ENCODE results near the gene SLC38A6. TPM values are rescaled to one million over a fixed set of nuclear protein-coding genes. Genes with fewer than 3 reads are reported as not detected.
A peak's percentile ranks its signal among the peaks of the same experiment; 100 is the strongest.

Gene SLC38A6
- total RNA-seq, 1 experiment from 2014 or later: 9.3 TPM

GRCh38 chr14:60964904-60965303, 16.1 kb upstream of the SLC38A6 start:
- ChIA-PET POLR2A (no interaction called here), CTCF (no interaction called here)
- TF ChIP-seq SIN3A (IDR thresholded peaks at IDR 0.05; ENCODE audit: borderline replicate concordance, insufficient read depth, low read depth, low read length) (no peak), REST (IDR thresholded peaks at IDR 0.05; ENCODE audit: insufficient read depth in 1 of 2, low read depth in 2 of 2, low read length in 1 of 2) (no peak), POLR2AphosphoS5 (IDR thresholded peaks at IDR 0.05; ENCODE audit: low read depth, low read length) (no peak), TCF7L2 (IDR thresholded peaks at IDR 0.05; ENCODE audit: low read depth, low read length) (no peak)
- TF ChIP-seq, protein P1, sequence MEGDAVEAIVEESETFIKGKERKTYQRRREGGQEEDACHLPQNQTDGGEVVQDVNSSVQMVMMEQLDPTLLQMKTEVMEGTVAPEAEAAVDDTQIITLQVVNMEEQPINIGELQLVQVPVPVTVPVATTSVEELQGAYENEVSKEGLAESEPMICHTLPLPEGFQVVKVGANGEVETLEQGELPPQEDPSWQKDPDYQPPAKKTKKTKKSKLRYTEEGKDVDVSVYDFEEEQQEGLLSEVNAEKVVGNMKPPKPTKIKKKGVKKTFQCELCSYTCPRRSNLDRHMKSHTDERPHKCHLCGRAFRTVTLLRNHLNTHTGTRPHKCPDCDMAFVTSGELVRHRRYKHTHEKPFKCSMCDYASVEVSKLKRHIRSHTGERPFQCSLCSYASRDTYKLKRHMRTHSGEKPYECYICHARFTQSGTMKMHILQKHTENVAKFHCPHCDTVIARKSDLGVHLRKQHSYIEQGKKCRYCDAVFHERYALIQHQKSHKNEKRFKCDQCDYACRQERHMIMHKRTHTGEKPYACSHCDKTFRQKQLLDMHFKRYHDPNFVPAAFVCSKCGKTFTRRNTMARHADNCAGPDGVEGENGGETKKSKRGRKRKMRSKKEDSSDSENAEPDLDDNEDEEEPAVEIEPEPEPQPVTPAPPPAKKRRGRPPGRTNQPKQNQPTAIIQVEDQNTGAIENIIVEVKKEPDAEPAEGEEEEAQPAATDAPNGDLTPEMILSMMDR (IDR thresholded peaks at IDR 0.05): no peak
- H3K27me3 ChIP-seq (ENCODE audit: control insufficient read depth, insufficient read depth, low read length): no peaks in the 10 kb centered on the region
- DNase-seq (ENCODE audit: low read depth, low spot score) (no peak), ATAC-seq (no peak)
- in situ Hi-C loops (cut with HindIII; ENCODE audit: low pct_unique_long_range_greater_than_20kb, low sequenced_read_pairs) (no loop called here), intact Hi-C loops (cut with micrococcal nuclease; ENCODE audit: unreplicated experiment) (no loop called here)
- no peaks in the 10 kb centered on the region for H3K4me1 ChIP-seq (ENCODE audit: control insufficient read depth, insufficient read depth, low read length)
- no peaks in the 10 kb centered on the region for H3K36me3 ChIP-seq (ENCODE audit: control insufficient read depth, insufficient read depth, low read length)
- H3K9me3 ChIP-seq (ENCODE audit: control insufficient read depth, insufficient read depth, low read depth, low read length): no peaks in the 10 kb centered on the region
- no peak overlapping the region for H3K27ac ChIP-seq (ENCODE audit: low read length)
- H3K4me3 ChIP-seq (ENCODE audit: low read depth in 2 of 2, low read length in 2 of 2): no peak overlapping the region
- BruUV-seq (replicated peaks): TSS peak; percentile 38

DNA sequence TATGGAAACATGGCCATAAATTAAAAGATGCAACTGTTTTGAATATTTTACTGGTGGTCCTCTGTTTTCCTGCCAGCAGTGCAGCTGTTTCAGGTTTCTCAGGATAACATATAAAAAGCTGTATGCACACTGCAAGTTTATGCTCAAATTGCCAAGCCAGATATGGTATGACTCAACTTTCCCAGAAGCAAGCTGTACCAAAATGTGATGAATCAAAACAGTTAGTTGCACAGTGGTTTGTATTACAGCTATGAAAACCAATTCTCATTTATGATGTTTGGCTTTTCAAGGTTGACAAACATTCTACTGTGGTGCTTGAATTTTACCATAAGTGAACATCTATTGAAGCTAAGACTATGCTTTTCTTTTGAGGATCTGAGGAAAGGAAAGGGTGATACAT, 15.6 kb upstream of the SLC38A6 start:
- Histone ChIP-seq H3K9me3 (ENCODE audit: control insufficient read depth, insufficient read depth, low read depth, low read length) (no peaks in the 10 kb centered on the region), H3K4me3 (ENCODE audit: low read depth in 2 of 2, low read length in 2 of 2) (no peak overlapping the region), H3K4me1 (ENCODE audit: control insufficient read depth, insufficient read depth, low read length) (no peaks in the 10 kb centered on the region), H3K27me3 (ENCODE audit: control insufficient read depth, insufficient read depth, low read length) (no peaks in the 10 kb centered on the region), H3K27ac (ENCODE audit: low read length) (no peak overlapping the region), H3K36me3 (ENCODE audit: control insufficient read depth, insufficient read depth, low read length) (no peaks in the 10 kb centered on the region)
- ATAC-seq (no peak), DNase-seq (ENCODE audit: low read depth, low spot score) (no peak)
- no TSS peak for BruUV-seq (replicated peaks)
- in situ Hi-C loops (cut with HindIII; ENCODE audit: low pct_unique_long_range_greater_than_20kb, low sequenced_read_pairs) (no loop called here), intact Hi-C loops (cut with micrococcal nuclease; ENCODE audit: unreplicated experiment) (no loop called here)
- CTCF ChIA-PET: no interaction called here
- TF ChIP-seq POLR2AphosphoS5 (IDR thresholded peaks at IDR 0.05; ENCODE audit: low read depth, low read length) (no peak), REST (IDR thresholded peaks at IDR 0.05; ENCODE audit: insufficient read depth in 1 of 2, low read depth in 2 of 2, low read length in 1 of 2) (no peak), TCF7L2 (IDR thresholded peaks at IDR 0.05; ENCODE audit: low read depth, low read length) (no peak), SIN3A (IDR thresholded peaks at IDR 0.05; ENCODE audit: borderline replicate concordance, insufficient read depth, low read depth, low read length) (no peak)
- TF ChIP-seq, protein P1 (IDR thresholded peaks at IDR 0.05): no peak
- POLR2A ChIA-PET: no interaction called here

Data from Panc1 (cell line).